Measurements from ENCODE around the gene DNAJC6.

DNAJC6 gene

DNA sequence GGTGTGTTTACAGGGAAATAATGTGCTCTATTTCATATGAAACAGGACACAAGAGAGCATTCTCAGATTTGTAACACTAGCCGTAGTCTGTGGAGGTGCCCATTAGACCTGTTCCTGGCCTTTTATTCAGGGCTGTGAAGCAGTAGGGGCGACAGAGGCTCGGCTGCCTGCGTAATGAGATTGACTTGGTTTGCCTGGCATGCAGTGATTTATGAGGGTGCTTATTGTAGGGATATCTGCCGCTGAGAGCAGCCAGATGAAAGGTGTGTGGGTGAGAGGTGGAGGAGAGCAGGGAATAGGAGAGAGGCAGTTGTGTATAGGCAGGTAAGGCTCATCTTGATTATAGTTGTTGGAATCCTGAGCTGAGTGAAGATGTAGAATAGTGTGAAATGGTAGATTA lies 51.3 kb downstream of the DNAJC6 start:
- in situ Hi-C loops (cut with MboI; ENCODE audit: low sequenced_read_pairs, unreplicated experiment): no loop called here
- TF ChIP-seq CTCF (IDR thresholded peaks at IDR 0.05; ENCODE audit: borderline replicate concordance, control extremely low read depth, extremely low read depth, insufficient read depth, missing control alignments): no peak
- DNase-seq (ENCODE audit: low spot score): no peak

DNA sequence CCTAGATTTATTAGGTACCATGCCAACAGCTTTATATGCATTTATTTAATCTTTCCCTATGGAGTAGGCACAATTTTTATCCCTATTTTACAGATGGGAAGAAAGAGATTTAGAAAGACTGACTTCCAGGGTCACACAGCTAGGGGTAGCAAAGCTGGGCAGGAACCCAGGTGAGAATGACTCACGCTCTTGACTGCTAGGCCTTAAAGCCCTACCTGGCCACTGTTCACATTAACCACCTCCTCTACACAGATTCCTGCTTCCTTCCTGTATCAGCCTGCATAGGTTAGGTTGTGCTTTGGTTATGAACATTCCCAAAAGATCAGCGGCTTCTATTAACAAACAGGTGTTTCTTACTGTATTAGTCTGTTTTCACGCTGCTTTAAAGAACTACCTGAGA lies 53.2 kb downstream of the DNAJC6 start:
- in situ Hi-C loops (cut with MboI; ENCODE audit: low sequenced_read_pairs, unreplicated experiment): no loop called here
- DNase-seq (ENCODE audit: low spot score): no peak
- TF ChIP-seq CTCF (IDR thresholded peaks at IDR 0.05; ENCODE audit: borderline replicate concordance, control extremely low read depth, extremely low read depth, insufficient read depth, missing control alignments): no peak

DNA sequence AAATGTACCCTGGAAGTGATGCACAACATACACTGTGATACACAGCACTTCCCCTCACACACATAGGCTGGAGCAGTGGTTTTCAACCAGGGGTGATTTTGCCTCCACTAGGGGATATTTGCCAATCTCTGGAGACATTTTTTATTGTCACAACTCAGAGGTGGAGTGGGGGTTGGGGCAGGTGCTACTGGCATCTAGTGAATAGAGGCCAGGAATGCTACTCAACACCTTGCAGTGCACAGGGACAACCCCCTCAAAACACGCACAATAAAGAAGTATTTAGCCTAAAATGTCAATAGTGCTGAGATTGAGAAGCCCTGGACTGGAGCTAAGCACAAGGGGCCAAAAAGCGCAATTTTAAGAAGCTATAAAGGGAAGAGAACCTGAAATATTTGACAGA lies 54.1 kb downstream of the DNAJC6 start:
- in situ Hi-C loops (cut with MboI; ENCODE audit: low sequenced_read_pairs, unreplicated experiment): no loop called here
- no peak for DNase-seq (ENCODE audit: low spot score)
- TF ChIP-seq CTCF (IDR thresholded peaks at IDR 0.05; ENCODE audit: borderline replicate concordance, control extremely low read depth, extremely low read depth, insufficient read depth, missing control alignments): no peak

DNA sequence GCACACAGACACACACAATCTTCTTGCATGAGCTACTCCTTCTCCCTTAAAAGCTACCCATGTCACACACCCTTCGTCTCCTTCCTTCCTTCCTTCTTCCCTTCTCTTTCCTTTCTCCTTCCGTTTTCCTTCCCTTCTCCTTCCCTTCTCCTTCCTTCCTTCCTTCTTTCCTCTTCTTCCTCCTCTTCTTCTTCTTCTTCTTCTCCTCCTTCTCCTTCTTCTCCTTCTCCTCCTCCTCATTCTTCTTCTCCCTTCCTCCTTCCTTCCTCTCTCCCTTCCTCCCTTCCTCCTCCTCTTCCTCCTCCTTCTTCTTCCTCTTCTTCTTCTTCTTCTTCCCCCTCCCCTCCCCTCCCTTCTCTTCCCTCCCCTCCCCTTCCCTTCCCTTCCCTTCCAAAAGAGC lies 59.1 kb downstream of the DNAJC6 start:
- in situ Hi-C loops (cut with MboI; ENCODE audit: low sequenced_read_pairs, unreplicated experiment): no loop called here
- DNase-seq (ENCODE audit: low spot score): no peak
- TF ChIP-seq CTCF (IDR thresholded peaks at IDR 0.05; ENCODE audit: borderline replicate concordance, control extremely low read depth, extremely low read depth, insufficient read depth, missing control alignments): no peak

- in situ Hi-C loops (cut with MboI; ENCODE audit: low sequenced_read_pairs, unreplicated experiment): no loop called here
- no peak for TF ChIP-seq CTCF (IDR thresholded peaks at IDR 0.05; ENCODE audit: borderline replicate concordance, control extremely low read depth, extremely low read depth, insufficient read depth, missing control alignments)
- no peak for DNase-seq (ENCODE audit: low spot score)
These were observed 62.2 kb downstream of the DNAJC6 start for GRCh38 chr1:65371544-65371943.

- in situ Hi-C loops (cut with MboI; ENCODE audit: low sequenced_read_pairs, unreplicated experiment): no loop called here
These were observed 63.2 kb downstream of the DNAJC6 start for GRCh38 chr1:65372557-65372956.

More at GRCh38 chr1:65372557-65372956, 63.2 kb downstream of the DNAJC6 start:
- no peak for TF ChIP-seq CTCF (IDR thresholded peaks at IDR 0.05; ENCODE audit: borderline replicate concordance, control extremely low read depth, extremely low read depth, insufficient read depth, missing control alignments)
- DNase-seq (ENCODE audit: low spot score): no peak
